Neural progenitor cell (in vitro differentiated cells): ENCODE data around the gene MS4A10. TPM values are rescaled to one million over a fixed set of nuclear protein-coding genes. Genes with fewer than 3 reads are reported as not detected.

Source experiments
- DNase-seq: peaks from one replicate; pipeline ENCODE4 v3.0.0-alpha.2; 2016; ENCODE audit warnings: low spot score
- H2AFZ ChIP-seq: fragments of 200-600 bp; sonication (generic); replicated peaks from 2 replicates; pipeline ENCODE4 v1.6.1; 2016; ENCODE audit warnings: antibody characterized with exemption
- H3F3A ChIP-seq: fragments of 200-600 bp; sonication (generic); 2 replicates; pipeline ENCODE4 v1.6.1; 2016; ENCODE audit warnings: antibody characterized with exemption, low read depth
- H3K27ac ChIP-seq: fragments of 200-600 bp; sonication (generic); 2 replicates; pipeline ENCODE4 v1.5.1; 2016; ENCODE audit warnings: mild to moderate bottlenecking
- H3K27me3 ChIP-seq: fragments of 200-600 bp; sonication (generic); 2 replicates; pipeline ENCODE4 v1.6.1; 2016; ENCODE audit warnings: mild to moderate bottlenecking, moderate library complexity
- H3K36me3 ChIP-seq: fragments of 200-600 bp; sonication (generic); 2 replicates; pipeline ENCODE4 v1.5.1; 2016
- H3K4me1 ChIP-seq: fragments of 200-600 bp; sonication (generic); 2 replicates; pipeline ENCODE4 v1.6.1; 2016; ENCODE audit warnings: mixed run types
- H3K4me2 ChIP-seq: fragments of 200-600 bp; sonication (generic); 2 replicates; pipeline ENCODE4 v1.6.1; 2016
- H3K4me3 ChIP-seq: fragments of 200-600 bp; sonication (generic); 2 replicates; pipeline ENCODE4 v1.5.1; 2016
- H3K79me2 ChIP-seq: fragments of 200-600 bp; sonication (generic); 2 replicates; pipeline ENCODE4 v1.6.1; 2016; ENCODE audit warnings: low read depth
- H3K9ac ChIP-seq: fragments of 200-600 bp; sonication (generic); 2 replicates; pipeline ENCODE4 v1.6.1; 2016
- H3K9me3 ChIP-seq: fragments of 200-600 bp; sonication (generic); 2 replicates; pipeline ENCODE4 v1.5.1; 2016; ENCODE audit warnings: low read depth
- H4K20me1 ChIP-seq: fragments of 200-600 bp; sonication (generic); 2 replicates; pipeline ENCODE4 v1.6.1; 2016; ENCODE audit warnings: low read depth
- H3K27ac Mint-ChIP-seq: 3 replicates; pipeline ENCODE4 v1.8.0; 2021; ENCODE audit warnings: mixed read lengths
- H3K27me3 Mint-ChIP-seq: 2 replicates; pipeline ENCODE4 v1.8.0; 2022; ENCODE audit warnings: low read depth, mild to moderate bottlenecking, inconsistent platforms, moderate library complexity, mixed read lengths; ENCODE audit not compliant: insufficient read depth
- H3K36me3 Mint-ChIP-seq: 3 replicates; pipeline ENCODE4 v1.8.0; 2021; ENCODE audit warnings: mixed read lengths
- H3K4me1 Mint-ChIP-seq: 3 replicates; pipeline ENCODE4 v1.8.0; 2021; ENCODE audit warnings: mixed read lengths
- H3K4me3 Mint-ChIP-seq: 3 replicates; pipeline ENCODE4 v1.8.0; 2021; ENCODE audit warnings: mild to moderate bottlenecking, moderate library complexity, mixed read lengths
- H3K9me3 Mint-ChIP-seq: 3 replicates; pipeline ENCODE4 v1.8.0; 2020; ENCODE audit warnings: mixed read lengths
- CTCF ChIP-seq: fragments of 200-600 bp; sonication (generic); IDR thresholded peaks from 2 replicates; pipeline ENCODE4 v1.5.1; 2017; ENCODE audit warnings: antibody characterized with exemption, mild to moderate bottlenecking
- EZH2 ChIP-seq: fragments of 200-600 bp; sonication (generic); IDR thresholded peaks from 2 replicates; pipeline ENCODE4 v1.6.1; 2017; ENCODE audit warnings: antibody characterized with exemption, mild to moderate bottlenecking, moderate library complexity
- EZH2phosphoT487 ChIP-seq: fragments of 200-600 bp; sonication (generic); IDR thresholded peaks from 2 replicates; pipeline ENCODE4 v1.6.1; 2017; ENCODE audit warnings: antibody characterized with exemption
- total RNA-seq: library from RNA; depleted of rRNA; stranded (reverse); fragments of >200 nt; gene quantifications from 2 replicates; pipeline ENCODE4 v1.2.3, GENCODE V29; 2015; ENCODE audit warnings: low replicate concordance

The MS4A10 gene
- total RNA-seq, 1 donor from 2014 or later: not detected

- H3K4me2 ChIP-seq: no peak overlapping the region
- H2AFZ ChIP-seq: no peak overlapping the region
- H4K20me1 ChIP-seq: no peaks in the 10 kb centered on the region
- no peak overlapping the region for H3K9ac ChIP-seq
- Mint-ChIP-seq H3K4me3 (no peak overlapping the region), H3K9me3 (no peaks in the 10 kb centered on the region), H3K27ac (no peak overlapping the region), H3K27me3 (peaks cover 6% of the 10 kb centered on the region), H3K36me3 (no peaks in the 10 kb centered on the region), H3K4me1 (peaks cover 15% of the 10 kb centered on the region)
- no peaks in the 10 kb centered on the region for H3K79me2 ChIP-seq
- H3K4me3 ChIP-seq: no peak overlapping the region
- H3K36me3 ChIP-seq: no peaks in the 10 kb centered on the region
- no peaks in the 10 kb centered on the region for H3K4me1 ChIP-seq
- H3K27ac ChIP-seq: no peak overlapping the region
- no peaks in the 10 kb centered on the region for H3K27me3 ChIP-seq
- H3K9me3 ChIP-seq: no peaks in the 10 kb centered on the region
- H3F3A ChIP-seq: no peaks in the 10 kb centered on the region
- DNase-seq: no peak
- TF ChIP-seq EZH2phosphoT487: no peak
- TF ChIP-seq CTCF: no peak
- TF ChIP-seq EZH2: no peak
Measured at GRCh38 chr11:60780065-60780464, 5.1 kb upstream of the MS4A10 start.

GRCh38 chr11:60780774-60781173 lies 4.4 kb upstream of the MS4A10 start:
- Histone ChIP-seq H3K4me2 (no peak overlapping the region), H2AFZ (no peak overlapping the region), H3K4me1 (no peaks in the 10 kb centered on the region), H3K27me3 (no peaks in the 10 kb centered on the region), H4K20me1 (no peaks in the 10 kb centered on the region), H3F3A (no peaks in the 10 kb centered on the region), H3K79me2 (no peaks in the 10 kb centered on the region), H3K36me3 (no peaks in the 10 kb centered on the region), H3K27ac (no peak overlapping the region), H3K4me3 (no peak overlapping the region), H3K9ac (no peak overlapping the region), H3K9me3 (no peaks in the 10 kb centered on the region)
- peaks cover 11% of the 10 kb centered on the region for H3K4me1 Mint-ChIP-seq
- no peaks in the 10 kb centered on the region for H3K36me3 Mint-ChIP-seq
- no peak for DNase-seq
- H3K27me3 Mint-ChIP-seq: peaks cover 6% of the 10 kb centered on the region
- no peak overlapping the region for H3K4me3 Mint-ChIP-seq
- TF ChIP-seq EZH2 (no peak), EZH2phosphoT487 (no peak), CTCF (no peak)
- H3K9me3 Mint-ChIP-seq: no peaks in the 10 kb centered on the region
- no peak overlapping the region for H3K27ac Mint-ChIP-seq

GRCh38 chr11:60781286-60781980 lies 3.7 kb upstream of the MS4A10 start:
- no peaks in the 10 kb centered on the region for H4K20me1 ChIP-seq
- H3K9me3 ChIP-seq: no peaks in the 10 kb centered on the region
- no peak overlapping the region for H2AFZ ChIP-seq
- H3K9ac ChIP-seq: no peak overlapping the region
- no peak overlapping the region for H3K4me3 Mint-ChIP-seq
- no peaks in the 10 kb centered on the region for H3K4me1 ChIP-seq
- no peak overlapping the region for H3K27ac Mint-ChIP-seq
- H3F3A ChIP-seq: no peaks in the 10 kb centered on the region
- no peaks in the 10 kb centered on the region for H3K9me3 Mint-ChIP-seq
- DNase-seq: no peak
- H3K79me2 ChIP-seq: no peaks in the 10 kb centered on the region
- no peak overlapping the region for H3K4me3 ChIP-seq
- H3K4me2 ChIP-seq: no peak overlapping the region
- H3K27me3 ChIP-seq: no peaks in the 10 kb centered on the region
- H3K36me3 Mint-ChIP-seq: no peaks in the 10 kb centered on the region
- peaks cover 13% of the 10 kb centered on the region for H3K4me1 Mint-ChIP-seq
- no peaks in the 10 kb centered on the region for H3K36me3 ChIP-seq
- peaks cover 5% of the 10 kb centered on the region for H3K27me3 Mint-ChIP-seq
- TF ChIP-seq CTCF (no peak), EZH2phosphoT487 (no peak), EZH2 (no peak)
- no peak overlapping the region for H3K27ac ChIP-seq
